ENCODE results near the gene PTPN11.

PTPN11 gene

DNA sequence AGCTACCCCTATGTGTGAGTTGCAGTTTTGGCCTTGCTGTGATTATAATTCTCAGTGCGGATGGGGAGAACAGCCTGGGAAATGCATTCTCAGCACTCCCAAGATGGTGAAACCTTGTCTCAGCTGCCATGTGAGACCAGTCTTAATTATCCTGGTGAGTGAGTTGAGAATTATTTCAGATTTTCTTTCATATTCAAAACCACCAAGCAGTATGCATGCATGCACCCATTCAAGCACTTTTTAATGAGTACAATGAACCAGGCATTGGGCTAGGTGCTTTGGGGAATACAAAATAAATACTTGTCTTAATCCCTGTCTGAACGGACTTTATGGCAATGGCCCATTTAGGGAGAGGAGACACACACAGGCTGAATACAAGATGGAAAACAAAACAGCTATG, 94.7 kb downstream of the PTPN11 start:
- no peak for TF ChIP-seq EZH2phosphoT487 (IDR thresholded peaks at IDR 0.05; ENCODE audit: borderline replicate concordance, low read length)
- no peak for TF ChIP-seq CTCF (IDR thresholded peaks at IDR 0.05; ENCODE audit: low read depth, low read length, poor library complexity, severe bottlenecking)
- Histone ChIP-seq H3K27me3 (ENCODE audit: control insufficient read depth, low read length) (no peaks in the 10 kb centered on the region), H3K4me1 (ENCODE audit: control insufficient read depth, low read length) (no peaks in the 10 kb centered on the region), H3K36me3 (ENCODE audit: control insufficient read depth, low read length) (no peaks in the 10 kb centered on the region), H3K4me2 (ENCODE audit: low read length) (no peak overlapping the region), H3K9me2 (replicated peaks; ENCODE audit: control insufficient read depth, low read length) (no peaks in the 10 kb centered on the region), H3K4me3 (ENCODE audit: low read length) (no peak overlapping the region), H3K27ac (ENCODE audit: low read depth, low read length) (no peak overlapping the region), H4K20me1 (ENCODE audit: control insufficient read depth, insufficient read depth, low read depth, low read length) (no peaks in the 10 kb centered on the region), H3K79me2 (ENCODE audit: control insufficient read depth, low read length) (no peaks in the 10 kb centered on the region), H3F3A (ENCODE audit: control insufficient read depth, insufficient read depth) (no peaks in the 10 kb centered on the region), H3K9me3 (ENCODE audit: control insufficient read depth, insufficient read depth, low read length) (no peaks in the 10 kb centered on the region)

DNA sequence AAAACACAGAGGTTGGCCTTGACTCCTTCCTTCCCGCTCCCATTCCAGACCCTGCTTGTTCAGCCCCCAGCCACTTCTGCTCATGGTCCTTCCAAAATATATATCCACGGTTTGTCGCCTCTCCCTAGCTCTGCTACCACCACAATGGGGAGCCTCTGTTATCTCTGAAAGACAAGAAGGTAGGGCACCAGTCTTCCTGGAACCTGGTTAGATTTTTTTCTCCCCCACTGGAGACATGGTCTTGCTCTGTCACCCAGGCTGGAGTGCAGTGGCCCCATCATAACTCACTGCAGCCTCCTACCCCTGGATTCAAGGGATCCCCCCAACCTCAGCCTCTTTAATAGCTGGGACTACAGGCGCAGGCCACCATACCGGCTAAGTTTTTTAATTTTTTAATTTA, 95.7 kb downstream of the PTPN11 start:
- TF ChIP-seq CTCF (IDR thresholded peaks at IDR 0.05; ENCODE audit: low read depth, low read length, poor library complexity, severe bottlenecking) (no peak), EZH2phosphoT487 (IDR thresholded peaks at IDR 0.05; ENCODE audit: borderline replicate concordance, low read length) (no peak)
- Histone ChIP-seq H3K4me2 (ENCODE audit: low read length) (no peak overlapping the region), H3K9me3 (ENCODE audit: control insufficient read depth, insufficient read depth, low read length) (no peaks in the 10 kb centered on the region), H3K27me3 (ENCODE audit: control insufficient read depth, low read length) (no peaks in the 10 kb centered on the region), H4K20me1 (ENCODE audit: control insufficient read depth, insufficient read depth, low read depth, low read length) (no peaks in the 10 kb centered on the region), H3K4me3 (ENCODE audit: low read length) (no peak overlapping the region), H3K36me3 (ENCODE audit: control insufficient read depth, low read length) (no peaks in the 10 kb centered on the region), H3F3A (ENCODE audit: control insufficient read depth, insufficient read depth) (no peaks in the 10 kb centered on the region), H3K4me1 (ENCODE audit: control insufficient read depth, low read length) (no peaks in the 10 kb centered on the region), H3K79me2 (ENCODE audit: control insufficient read depth, low read length) (no peaks in the 10 kb centered on the region), H3K9me2 (replicated peaks; ENCODE audit: control insufficient read depth, low read length) (no peaks in the 10 kb centered on the region), H3K27ac (ENCODE audit: low read depth, low read length) (no peak overlapping the region)

DNA sequence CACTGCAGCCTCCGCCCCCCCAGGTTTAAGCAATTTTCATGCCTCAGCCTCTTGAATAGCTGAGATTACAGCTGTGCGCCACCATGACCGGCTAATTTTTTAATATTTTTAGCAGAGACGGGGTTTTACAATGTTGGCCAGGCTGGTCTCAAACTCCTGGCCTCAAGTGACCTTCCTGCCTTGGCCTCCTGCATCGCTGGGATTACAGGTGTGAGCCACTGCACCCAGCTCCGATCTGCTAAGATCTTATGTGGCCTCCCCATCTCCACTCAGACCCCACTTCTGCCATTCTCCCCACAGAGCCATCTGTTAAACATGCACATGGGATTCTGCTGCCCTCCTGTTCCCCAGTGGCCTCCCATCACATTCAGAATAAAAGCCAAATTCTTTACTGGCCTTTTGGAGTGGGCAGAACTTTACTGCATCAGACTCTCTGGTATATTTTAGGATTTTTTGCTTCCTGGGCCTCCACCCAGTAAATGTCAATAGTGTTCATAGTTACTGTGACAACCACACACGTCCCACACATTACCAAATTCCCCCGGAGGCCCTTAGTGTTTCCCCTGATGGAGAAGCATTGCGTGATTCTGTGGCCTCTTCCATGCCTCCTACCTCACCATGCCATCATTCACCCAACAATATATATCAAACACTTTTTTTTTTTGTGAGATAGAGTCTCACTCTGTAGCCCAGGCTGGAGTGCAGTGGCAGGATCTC, 96.3 kb downstream of the PTPN11 start:
- H3K4me2 ChIP-seq (ENCODE audit: low read length), result no peak overlapping the region
- H3K27ac ChIP-seq (ENCODE audit: low read depth, low read length), result no peak overlapping the region
- TF ChIP-seq CTCF (IDR thresholded peaks at IDR 0.05; ENCODE audit: low read depth, low read length, poor library complexity, severe bottlenecking), result no peak
- no peak for TF ChIP-seq EZH2phosphoT487 (IDR thresholded peaks at IDR 0.05; ENCODE audit: borderline replicate concordance, low read length)
- H3K79me2 ChIP-seq (ENCODE audit: control insufficient read depth, low read length), result no peaks in the 10 kb centered on the region
- no peaks in the 10 kb centered on the region for H3K36me3 ChIP-seq (ENCODE audit: control insufficient read depth, low read length)
- H3F3A ChIP-seq (ENCODE audit: control insufficient read depth, insufficient read depth), result no peaks in the 10 kb centered on the region
- H3K4me3 ChIP-seq (ENCODE audit: low read length), result no peak overlapping the region
- no peaks in the 10 kb centered on the region for H3K9me3 ChIP-seq (ENCODE audit: control insufficient read depth, insufficient read depth, low read length)
- H4K20me1 ChIP-seq (ENCODE audit: control insufficient read depth, insufficient read depth, low read depth, low read length), result no peaks in the 10 kb centered on the region
- H3K9me2 ChIP-seq (replicated peaks; ENCODE audit: control insufficient read depth, low read length), result no peaks in the 10 kb centered on the region
- no peaks in the 10 kb centered on the region for H3K4me1 ChIP-seq (ENCODE audit: control insufficient read depth, low read length)
- H3K27me3 ChIP-seq (ENCODE audit: control insufficient read depth, low read length), result no peaks in the 10 kb centered on the region

Data from DOHH2 (cell line).